ENCODE measurements around the gene INPP1.
A peak's percentile ranks its signal among the peaks of the same experiment; 100 is the strongest.

INPP1 gene

DNA sequence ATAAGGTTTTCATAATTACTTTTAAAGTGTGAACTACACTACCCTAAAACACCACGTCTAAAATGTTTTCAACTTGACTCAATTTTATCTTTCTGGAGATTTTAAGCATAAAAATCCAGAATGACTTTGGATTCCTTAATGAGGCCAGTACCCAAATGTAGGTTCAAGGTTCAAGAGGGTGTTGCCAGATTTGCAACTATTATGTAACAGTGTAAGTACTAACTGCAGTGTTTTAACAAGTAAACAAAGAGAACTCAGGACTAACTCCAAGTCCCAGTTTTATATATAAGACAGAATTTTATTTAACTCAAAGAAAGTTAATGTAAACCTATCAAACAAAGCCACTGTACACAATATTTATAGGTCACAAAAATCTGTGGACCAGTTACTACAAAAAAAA lies 29.5 kb upstream of the INPP1 start:
- no peak overlapping the region for H3K27ac ChIP-seq
- H3K36me3 ChIP-seq, result peaks cover 33% of the 10 kb centered on the region
- H3K27me3 ChIP-seq, result no peaks in the 10 kb centered on the region
- no peak overlapping the region for H3K4me3 ChIP-seq
- H4K20me1 ChIP-seq, result peaks cover 16% of the 10 kb centered on the region; the same call in 1 of the 2 replicates
- no peak overlapping the region for H3K9ac ChIP-seq
- no peak for TF ChIP-seq Cebpa-rat (IDR thresholded peaks at IDR 0.05)
- peaks cover 29% of the 10 kb centered on the region for H3K4me1 ChIP-seq
- no peak overlapping the region for H3K4me2 ChIP-seq
- H3K9me3 ChIP-seq, result no peaks in the 10 kb centered on the region

DNA sequence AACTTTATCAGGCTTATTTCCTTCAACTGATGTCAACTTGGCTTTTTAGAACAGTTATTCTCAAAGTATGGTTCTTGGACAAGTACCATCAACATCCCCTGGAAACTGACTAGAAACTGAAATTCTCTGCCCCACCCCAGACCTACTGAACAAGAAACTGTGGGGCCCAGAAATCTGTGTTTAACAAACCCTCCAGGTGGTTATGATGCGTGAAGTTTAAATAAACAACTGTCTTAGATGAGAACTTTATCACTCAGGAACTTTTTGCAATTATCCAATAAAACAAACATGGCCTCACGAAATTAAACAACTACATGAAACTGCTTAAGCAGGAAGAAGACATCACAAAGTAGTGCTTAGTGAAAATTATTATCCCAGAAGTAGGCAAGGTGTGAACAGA lies 28.1 kb upstream of the INPP1 start:
- Histone ChIP-seq H3K9me3 (no peaks in the 10 kb centered on the region), H4K20me1 (peaks cover 16% of the 10 kb centered on the region; the same call in 1 of the 2 replicates), H3K4me1 (peaks cover 34% of the 10 kb centered on the region), H3K27me3 (no peaks in the 10 kb centered on the region), H3K27ac (no peak overlapping the region), H3K4me2 (no peak overlapping the region), H3K9ac (no peak overlapping the region), H3K36me3 (peaks cover 24% of the 10 kb centered on the region), H3K4me3 (no peak overlapping the region)
- no peak for TF ChIP-seq Cebpa-rat (IDR thresholded peaks at IDR 0.05)

DNA sequence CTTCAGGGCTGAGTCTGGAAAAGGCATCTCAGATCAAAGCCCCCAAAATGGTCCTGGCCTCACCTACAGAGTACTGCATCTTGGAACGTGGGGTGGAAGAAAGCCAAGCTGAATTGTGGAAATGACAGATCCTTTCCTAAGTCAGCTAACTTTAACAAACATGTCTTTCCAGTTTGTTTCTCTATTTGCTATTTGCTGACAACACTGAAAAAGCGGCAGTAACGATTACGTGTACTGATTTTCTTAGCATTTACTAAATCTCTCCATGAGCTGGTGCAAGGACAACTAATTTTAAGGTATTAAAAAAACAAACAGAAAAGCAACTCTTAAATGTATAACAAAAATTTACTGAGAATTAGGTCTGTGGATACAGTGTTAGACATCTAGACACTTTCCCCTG lies 24.9 kb upstream of the INPP1 start:
- Histone ChIP-seq H4K20me1 (peaks cover 16% of the 10 kb centered on the region; the same call in 1 of the 2 replicates), H3K4me1 (peaks cover 44% of the 10 kb centered on the region), H3K4me3 (peak overlapping the region; percentile 72), H3K27ac (no peak overlapping the region; the same call in 1 of the 2 replicates), H3K27me3 (no peaks in the 10 kb centered on the region), H3K9me3 (no peaks in the 10 kb centered on the region), H3K36me3 (no peaks in the 10 kb centered on the region), H3K9ac (peak overlapping the region; percentile 77), H3K4me2 (peak overlapping the region; percentile 91)
- TF ChIP-seq Cebpa-rat (IDR thresholded peaks at IDR 0.05), result no peak

DNA sequence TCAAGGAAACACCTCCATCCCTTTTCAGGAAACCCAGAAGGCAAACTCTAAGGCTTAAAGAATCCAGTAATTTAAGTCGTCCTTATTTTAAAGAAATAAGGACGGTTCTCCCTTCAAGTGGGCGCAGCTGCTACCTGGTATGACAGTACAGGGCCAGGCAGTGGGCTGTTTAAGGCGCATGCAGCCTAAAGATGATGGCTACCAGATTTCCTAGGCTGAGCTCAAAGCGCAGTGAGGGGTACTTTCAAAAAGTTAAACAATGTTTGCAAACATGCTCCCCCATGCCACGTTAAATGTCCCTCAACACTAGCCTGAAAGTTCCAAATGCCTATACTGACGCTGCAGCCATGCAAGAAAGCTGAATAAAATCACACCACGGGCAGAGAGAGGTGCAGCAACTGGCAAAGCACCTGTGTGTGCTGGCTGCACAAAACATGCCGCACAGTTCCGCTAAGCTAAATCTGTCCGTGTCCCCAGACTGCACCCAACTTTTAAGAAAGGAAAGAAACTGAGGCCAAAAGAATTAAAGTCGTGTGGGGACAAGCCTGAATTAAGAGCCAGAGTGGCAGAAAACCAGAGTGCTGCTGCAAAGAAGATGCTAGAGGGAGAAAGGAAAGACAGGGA lies 24.3 kb upstream of the INPP1 start:
- H3K4me3 ChIP-seq, result peak overlapping the region; percentile 72
- peak overlapping the region; percentile 91 for H3K4me2 ChIP-seq
- no peaks in the 10 kb centered on the region for H3K9me3 ChIP-seq
- peak overlapping the region; percentile 33 for H3K27ac ChIP-seq
- peaks cover 44% of the 10 kb centered on the region for H3K4me1 ChIP-seq
- no peak for TF ChIP-seq Cebpa-rat (IDR thresholded peaks at IDR 0.05)
- H4K20me1 ChIP-seq, result peaks cover 16% of the 10 kb centered on the region; the same call in 1 of the 2 replicates
- peak overlapping the region; percentile 77 for H3K9ac ChIP-seq
- H3K27me3 ChIP-seq, result no peaks in the 10 kb centered on the region
- no peaks in the 10 kb centered on the region for H3K36me3 ChIP-seq

DNA sequence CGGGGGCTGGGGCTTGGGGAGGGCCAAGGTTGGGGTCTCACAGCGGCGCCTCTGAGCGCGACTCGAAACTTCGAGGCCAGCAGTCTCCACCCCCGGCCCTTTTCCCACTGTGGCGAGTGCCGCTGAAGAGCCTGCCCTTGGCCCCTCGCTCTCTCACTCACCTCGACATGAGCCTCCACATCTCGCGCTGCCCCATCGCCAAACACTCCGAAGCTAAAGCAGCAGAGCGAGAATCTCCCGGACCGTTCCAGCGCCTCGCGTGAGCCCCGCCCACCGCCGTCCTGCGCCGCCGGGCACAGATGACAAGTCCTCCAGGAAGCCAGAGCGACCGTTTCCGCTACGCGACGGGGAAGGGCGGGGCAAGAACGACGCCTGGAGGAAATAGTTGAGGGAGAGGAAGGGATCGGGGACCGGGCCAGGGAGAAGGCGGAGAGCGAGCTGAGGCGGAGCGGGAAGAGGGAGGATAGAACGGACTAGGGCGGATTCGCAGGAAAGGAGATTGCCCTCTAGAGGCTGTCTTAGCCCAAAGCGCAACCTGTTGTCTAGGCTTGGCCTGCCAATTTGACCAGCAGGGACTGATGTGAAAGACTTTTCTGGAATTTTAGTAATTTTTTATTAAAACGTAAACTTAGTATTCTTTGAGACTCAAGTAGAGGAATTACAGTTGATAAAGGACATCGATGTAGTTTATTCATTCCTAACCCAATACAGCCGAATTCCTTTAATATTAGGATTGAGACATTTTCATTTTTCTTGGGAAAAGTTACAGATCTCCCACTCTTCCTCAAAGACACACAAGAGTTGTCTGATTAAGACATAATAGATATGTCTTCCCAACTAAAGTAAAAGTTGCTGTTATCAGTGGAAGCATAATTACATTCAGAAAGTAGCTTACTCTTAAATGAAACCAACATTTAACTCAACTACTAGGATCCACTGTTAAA lies 23.6 kb upstream of the INPP1 start, which contains the start of gene HIBCH:
HIBCH (minus strand) TSS at position 272 of the 944 bp plus-strand sequence; CDS start at position 196, 76 bp downstream.
- peak within 1 kb of the TSS; percentile 77 for H3K9ac ChIP-seq
- H3K27me3 ChIP-seq, result no peaks in the 10 kb centered on the region
- peaks cover 11% of the 10 kb centered on the region; the same call in 1 of the 2 replicates for H4K20me1 ChIP-seq
- H3K36me3 ChIP-seq, result no peaks in the 10 kb centered on the region
- peak within 1 kb of the TSS; percentile 33 for H3K27ac ChIP-seq
- peak within 1 kb of the TSS; percentile 72 for H3K4me3 ChIP-seq
- TF ChIP-seq Cebpa-rat (IDR thresholded peaks at IDR 0.05), result no peak
- no peaks in the 10 kb centered on the region for H3K9me3 ChIP-seq
- peaks cover 44% of the 10 kb centered on the region for H3K4me1 ChIP-seq
- peak within 1 kb of the TSS; percentile 91 for H3K4me2 ChIP-seq

DNA sequence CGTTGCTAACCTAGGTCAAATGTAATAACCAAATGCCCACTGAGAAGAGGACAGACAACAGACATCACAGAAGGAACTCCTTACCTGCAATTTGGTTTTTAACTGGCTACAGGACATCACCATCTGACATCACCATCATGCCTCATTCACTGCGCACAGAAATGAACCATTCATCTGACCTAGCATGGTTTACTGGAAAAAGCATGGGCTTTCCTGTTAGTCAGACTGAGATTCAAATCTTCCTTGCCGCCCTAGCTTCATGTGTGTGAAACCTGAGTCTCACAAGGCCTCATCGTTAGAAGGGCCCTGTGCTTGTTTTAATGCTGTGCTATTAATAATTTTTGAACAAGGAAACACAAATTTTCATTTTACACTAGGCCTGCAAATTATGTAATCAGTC lies 22.7 kb upstream of the INPP1 start:
- H3K9ac ChIP-seq, result peak overlapping the region; percentile 77; the same call in 1 of the 2 replicates
- H3K27me3 ChIP-seq, result no peaks in the 10 kb centered on the region
- H3K36me3 ChIP-seq, result no peaks in the 10 kb centered on the region
- peaks cover 11% of the 10 kb centered on the region; the same call in 1 of the 2 replicates for H4K20me1 ChIP-seq
- no peak overlapping the region for H3K27ac ChIP-seq
- peak overlapping the region; percentile 72 for H3K4me3 ChIP-seq
- H3K9me3 ChIP-seq, result no peaks in the 10 kb centered on the region
- H3K4me1 ChIP-seq, result peaks cover 44% of the 10 kb centered on the region
- no peak for TF ChIP-seq Cebpa-rat (IDR thresholded peaks at IDR 0.05)
- peak overlapping the region; percentile 91 for H3K4me2 ChIP-seq

DNA sequence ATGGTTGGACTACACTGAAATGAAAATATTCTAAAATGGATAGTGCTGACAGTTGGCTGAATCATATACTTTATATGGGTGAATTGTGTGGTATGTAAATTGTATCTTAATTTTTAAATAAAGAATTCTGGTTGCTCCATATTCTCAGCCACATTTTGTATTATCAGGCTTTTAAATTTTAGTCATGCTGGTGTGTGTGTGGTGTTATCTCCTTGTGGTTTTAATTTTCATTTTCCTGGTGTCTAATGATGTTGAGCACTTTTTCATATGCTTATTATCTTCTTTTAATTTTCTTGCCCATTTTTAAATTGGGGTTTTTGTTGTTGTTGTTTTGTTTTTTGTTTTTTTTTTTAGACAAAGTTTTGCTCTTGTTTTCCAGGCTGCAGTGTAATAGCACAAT lies 20.0 kb upstream of the INPP1 start:
- H3K4me2 ChIP-seq, result no peak overlapping the region
- no peak overlapping the region for H3K27ac ChIP-seq
- TF ChIP-seq Cebpa-rat (IDR thresholded peaks at IDR 0.05), result no peak
- H3K36me3 ChIP-seq, result no peaks in the 10 kb centered on the region
- H4K20me1 ChIP-seq, result no peaks in the 10 kb centered on the region
- H3K9me3 ChIP-seq, result no peaks in the 10 kb centered on the region
- H3K4me3 ChIP-seq, result no peak overlapping the region
- H3K27me3 ChIP-seq, result no peaks in the 10 kb centered on the region
- H3K4me1 ChIP-seq, result peaks cover 20% of the 10 kb centered on the region
- H3K9ac ChIP-seq, result no peak overlapping the region

DNA sequence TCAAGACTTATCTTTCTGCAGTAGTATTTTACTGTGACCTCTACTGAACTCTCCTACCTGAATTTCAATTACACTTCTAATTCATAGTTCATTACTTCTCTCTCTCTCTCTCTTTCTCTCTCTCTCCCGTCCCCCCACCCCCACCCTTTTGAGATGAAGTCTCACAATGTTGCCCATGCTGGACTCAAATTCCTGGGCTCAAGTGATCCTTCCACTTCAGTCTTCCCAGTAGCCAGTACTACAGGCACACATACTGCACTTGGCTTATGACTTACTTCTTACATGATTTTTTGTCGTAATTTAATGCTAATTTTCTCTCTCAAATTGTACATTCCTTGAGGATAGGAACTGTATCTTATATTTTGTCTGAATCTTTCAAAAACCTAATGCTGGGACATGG lies 17.8 kb upstream of the INPP1 start:
- TF ChIP-seq Cebpa-rat (IDR thresholded peaks at IDR 0.05), result no peak
- Histone ChIP-seq H3K4me3 (no peak overlapping the region), H3K27ac (no peak overlapping the region), H3K27me3 (no peaks in the 10 kb centered on the region), H3K9me3 (no peaks in the 10 kb centered on the region), H3K9ac (no peak overlapping the region), H4K20me1 (no peaks in the 10 kb centered on the region), H3K36me3 (no peaks in the 10 kb centered on the region), H3K4me2 (no peak overlapping the region), H3K4me1 (peaks cover 7% of the 10 kb centered on the region)

DNA sequence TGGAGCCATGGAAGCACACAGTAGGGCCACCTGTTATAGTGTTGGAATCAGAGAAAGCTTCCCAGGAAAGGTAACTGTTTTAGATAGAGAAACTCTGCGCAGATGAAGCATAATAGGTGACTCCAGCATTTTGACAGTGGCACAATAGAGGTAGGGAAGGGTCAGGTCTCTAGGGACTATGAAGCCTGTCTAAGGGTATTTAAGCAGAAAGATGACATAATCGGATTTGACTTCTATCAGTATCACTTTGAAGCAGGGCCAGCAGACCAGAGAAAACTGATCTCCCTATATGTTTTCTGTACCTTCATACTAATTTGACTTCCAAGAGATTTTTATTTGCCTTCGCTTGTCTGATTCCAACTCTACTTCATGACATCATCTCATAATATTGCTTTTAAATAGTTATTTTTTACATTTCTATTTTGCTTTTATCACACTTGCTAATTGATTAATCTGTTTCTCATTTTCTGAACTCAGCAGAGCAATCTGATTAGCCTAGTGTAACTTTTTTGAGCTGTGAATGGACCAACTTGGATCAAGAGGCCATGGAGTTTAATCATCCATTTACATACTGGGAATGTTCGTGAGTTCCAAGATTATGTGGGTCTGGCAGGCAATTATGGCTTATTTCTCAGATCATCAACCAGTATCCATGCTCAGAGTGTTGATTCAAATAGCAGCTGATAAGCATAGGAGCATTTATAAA lies 15.4 kb upstream of the INPP1 start:
- H3K4me1 ChIP-seq, result no peaks in the 10 kb centered on the region
- H4K20me1 ChIP-seq, result no peaks in the 10 kb centered on the region
- no peak for TF ChIP-seq Cebpa-rat (IDR thresholded peaks at IDR 0.05)
- H3K36me3 ChIP-seq, result no peaks in the 10 kb centered on the region
- no peaks in the 10 kb centered on the region for H3K27me3 ChIP-seq
- H3K9ac ChIP-seq, result no peak overlapping the region
- H3K4me3 ChIP-seq, result no peak overlapping the region
- H3K9me3 ChIP-seq, result no peaks in the 10 kb centered on the region
- H3K27ac ChIP-seq, result no peak overlapping the region
- no peak overlapping the region for H3K4me2 ChIP-seq

All from BLaER1 (cell line).